GM21367 (cell line): ENCODE data around the gene ANKRD1.
"Not testable (repeated sequence)": the region's sequence is repeated elsewhere in the genome, so short reads cannot be mapped to it uniquely, and the experiment has no call there.

ENCODE experiments used
- ATAC-seq: cut with Tn5 transposase; IDR thresholded peaks from one replicate; pipeline ENCODE4 v1.9.1; 2021; ENCODE audit not compliant: unreplicated experiment

The ANKRD1 gene

GRCh38 chr10:90920986-90921666 lies at the start of gene ANKRD1:
TSS of gene ANKRD1 (minus strand) at chr10:90921087. CDS start at chr10:90921027, 60 bp downstream.
- no peak for ATAC-seq

- no peak for ATAC-seq
These were observed 49.2 kb upstream of the ANKRD1 start for GRCh38 chr10:90969947-90970673.

- no peak for ATAC-seq
These were observed 48.2 kb upstream of the ANKRD1 start for GRCh38 chr10:90969121-90969534.

- no peak for ATAC-seq
These were observed 47.6 kb upstream of the ANKRD1 start for GRCh38 chr10:90968328-90969081.

- no peak for ATAC-seq
These were observed 47.0 kb upstream of the ANKRD1 start for GRCh38 chr10:90967865-90968264.

- no peak for ATAC-seq
These were observed 45.3 kb upstream of the ANKRD1 start for GRCh38 chr10:90966146-90966545.

GRCh38 chr10:90965720-90966119 lies 44.8 kb upstream of the ANKRD1 start:
- no peak for ATAC-seq

- no peak for ATAC-seq
These were observed 44.0 kb upstream of the ANKRD1 start for GRCh38 chr10:90964781-90965465.

- ATAC-seq: no peak
These were observed 42.4 kb upstream of the ANKRD1 start for GRCh38 chr10:90963331-90963730.

GRCh38 chr10:90960355-90960814 lies 39.5 kb upstream of the ANKRD1 start:
- ATAC-seq: peak; percentile 69

GRCh38 chr10:90959826-90960225 lies 38.9 kb upstream of the ANKRD1 start:
- ATAC-seq: no peak

GRCh38 chr10:90958781-90959180 lies 37.9 kb upstream of the ANKRD1 start:
- no peak for ATAC-seq

GRCh38 chr10:90947030-90947960 lies 26.4 kb upstream of the ANKRD1 start:
- no peak for ATAC-seq

GRCh38 chr10:90945491-90946070 lies 24.7 kb upstream of the ANKRD1 start:
- ATAC-seq: no peak

GRCh38 chr10:90944749-90945148 lies 23.9 kb upstream of the ANKRD1 start:
- ATAC-seq: no peak

GRCh38 chr10:90942980-90943379 lies 22.1 kb upstream of the ANKRD1 start:
- ATAC-seq: not testable (repeated sequence)

- ATAC-seq: no peak
These were observed 18.8 kb upstream of the ANKRD1 start for GRCh38 chr10:90939648-90940047.

- ATAC-seq: no peak
These were observed 18.2 kb upstream of the ANKRD1 start for GRCh38 chr10:90939116-90939515.

GRCh38 chr10:90937645-90938258 lies 16.9 kb upstream of the ANKRD1 start:
- ATAC-seq: no peak
